Measurements from ENCODE around the gene KIF26B.

Gene KIF26B

GRCh38 chr1:245598524-245599305, 443.9 kb downstream of the KIF26B start:
- DNase-seq (ENCODE audit: low spot score), result no peak

GRCh38 chr1:245599371-245600174, 444.8 kb downstream of the KIF26B start:
- peak; percentile 75 for DNase-seq (ENCODE audit: low spot score)

GRCh38 chr1:245600658-245601057, 445.9 kb downstream of the KIF26B start:
- DNase-seq (ENCODE audit: low spot score), result no peak

- no peak for DNase-seq (ENCODE audit: low spot score)
These were observed 448.6 kb downstream of the KIF26B start for GRCh38 chr1:245603311-245603865.

GRCh38 chr1:245604979-245605378, 450.2 kb downstream of the KIF26B start:
- DNase-seq (ENCODE audit: low spot score), result no peak

GRCh38 chr1:245605480-245606156, 450.8 kb downstream of the KIF26B start:
- DNase-seq (ENCODE audit: low spot score), result no peak

- no peak for DNase-seq (ENCODE audit: low spot score)
These were observed 451.5 kb downstream of the KIF26B start for GRCh38 chr1:245606157-245606725.

GRCh38 chr1:245608271-245608670, 453.5 kb downstream of the KIF26B start:
- DNase-seq (ENCODE audit: low spot score), result no peak

GRCh38 chr1:245609354-245610150, 454.8 kb downstream of the KIF26B start:
- no peak for DNase-seq (ENCODE audit: low spot score)

- no peak for DNase-seq (ENCODE audit: low spot score)
These were observed 456.5 kb downstream of the KIF26B start for GRCh38 chr1:245611251-245611650.

GRCh38 chr1:245614476-245614875, 459.7 kb downstream of the KIF26B start:
- no peak for DNase-seq (ENCODE audit: low spot score)

GRCh38 chr1:245615001-245615400, 460.2 kb downstream of the KIF26B start:
- DNase-seq (ENCODE audit: low spot score), result no peak

GRCh38 chr1:245621589-245621988, 466.8 kb downstream of the KIF26B start:
- DNase-seq (ENCODE audit: low spot score), result no peak

GRCh38 chr1:245622332-245623014, 467.7 kb downstream of the KIF26B start:
- no peak for DNase-seq (ENCODE audit: low spot score)

GRCh38 chr1:245641384-245641783, 486.6 kb downstream of the KIF26B start:
- DNase-seq (ENCODE audit: low spot score), result no peak

- no peak for DNase-seq (ENCODE audit: low spot score)
These were observed 490.6 kb downstream of the KIF26B start for GRCh38 chr1:245645406-245645805.

GRCh38 chr1:245645894-245646293, 491.1 kb downstream of the KIF26B start:
- DNase-seq (ENCODE audit: low spot score), result no peak

- DNase-seq (ENCODE audit: low spot score), result no peak
These were observed 494.2 kb downstream of the KIF26B start for GRCh38 chr1:245648749-245649522.

GRCh38 chr1:245649666-245650065, 494.9 kb downstream of the KIF26B start:
- no peak for DNase-seq (ENCODE audit: low spot score)

GRCh38 chr1:245650441-245650960, 495.7 kb downstream of the KIF26B start:
- DNase-seq (ENCODE audit: low spot score), result no peak

Data from AG08396 (cell line).